ENCODE measurements around the gene RPL37A.

The RPL37A gene

GRCh38 chr2:216490061-216490460 is 8.6 kb upstream of the RPL37A start:
- no peak for DNase-seq (ENCODE audit: low read depth)

- DNase-seq (ENCODE audit: low read depth): no peak
Measured at GRCh38 chr2:216491793-216492596, 6.6 kb upstream of the RPL37A start.

- no peak for DNase-seq (ENCODE audit: low read depth)
Measured at GRCh38 chr2:216492597-216493333, 5.9 kb upstream of the RPL37A start.

DNA sequence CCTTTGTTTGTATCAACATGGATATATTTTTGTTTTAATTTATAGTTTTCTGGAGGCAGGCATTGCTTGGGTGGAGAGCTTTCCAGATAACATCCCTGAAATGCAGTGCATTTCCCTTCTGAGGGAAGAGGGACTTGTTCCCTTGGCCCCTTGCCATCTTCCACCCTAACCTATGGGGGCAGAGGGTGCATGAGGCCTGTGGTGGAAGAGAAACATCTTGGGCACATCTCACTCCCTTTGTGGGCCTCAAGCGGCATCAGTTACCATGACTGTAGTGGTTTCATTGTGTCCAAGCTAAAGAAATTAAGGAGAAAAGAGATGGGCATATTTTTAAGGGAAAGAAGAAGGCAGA is 5.3 kb upstream of the RPL37A start:
- no peak for DNase-seq (ENCODE audit: low read depth)

- DNase-seq (ENCODE audit: low read depth): no peak
Measured at GRCh38 chr2:216495656-216496055, 3.0 kb upstream of the RPL37A start.

- no peak for DNase-seq (ENCODE audit: low read depth)
Measured at GRCh38 chr2:216497382-216498069, 1.1 kb upstream of the RPL37A start.

GRCh38 chr2:216498070-216498378 is 620 bp upstream of the RPL37A start:
- DNase-seq (ENCODE audit: low read depth): no peak

DNA sequence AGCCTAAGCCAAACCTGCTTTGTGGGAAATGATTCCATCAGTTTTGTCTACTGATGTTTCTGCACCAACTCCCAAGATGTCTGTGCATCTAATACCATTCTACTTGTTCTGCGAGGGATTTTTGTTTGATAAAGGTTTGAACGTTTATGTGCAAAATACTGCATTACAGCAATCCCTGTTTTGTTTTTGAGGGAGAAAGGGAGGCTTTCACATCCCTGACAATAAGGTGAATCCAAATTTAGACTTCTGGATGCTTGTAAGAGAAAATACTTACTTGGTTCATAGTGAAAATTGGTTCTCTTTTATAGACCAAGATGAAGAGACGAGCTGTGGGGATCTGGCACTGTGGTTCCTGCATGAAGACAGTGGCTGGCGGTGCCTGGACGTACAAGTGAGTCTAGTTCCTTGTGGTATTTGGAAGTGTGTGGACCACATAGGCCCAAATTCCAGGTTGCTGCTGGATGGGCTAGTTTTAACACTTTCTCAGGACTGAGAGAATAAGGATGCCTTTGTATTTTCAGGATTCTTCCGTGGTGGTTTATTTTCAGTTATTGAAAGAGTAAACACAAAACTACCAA is 1.1 kb downstream of the RPL37A start:
- DNase-seq (ENCODE audit: low read depth): no peak

- no peak for DNase-seq (ENCODE audit: low read depth)
Measured at GRCh38 chr2:216500572-216500971, 1.9 kb downstream of the RPL37A start.

GRCh38 chr2:216501854-216502253 is 3.2 kb downstream of the RPL37A start:
- DNase-seq (ENCODE audit: low read depth): no peak

DNA sequence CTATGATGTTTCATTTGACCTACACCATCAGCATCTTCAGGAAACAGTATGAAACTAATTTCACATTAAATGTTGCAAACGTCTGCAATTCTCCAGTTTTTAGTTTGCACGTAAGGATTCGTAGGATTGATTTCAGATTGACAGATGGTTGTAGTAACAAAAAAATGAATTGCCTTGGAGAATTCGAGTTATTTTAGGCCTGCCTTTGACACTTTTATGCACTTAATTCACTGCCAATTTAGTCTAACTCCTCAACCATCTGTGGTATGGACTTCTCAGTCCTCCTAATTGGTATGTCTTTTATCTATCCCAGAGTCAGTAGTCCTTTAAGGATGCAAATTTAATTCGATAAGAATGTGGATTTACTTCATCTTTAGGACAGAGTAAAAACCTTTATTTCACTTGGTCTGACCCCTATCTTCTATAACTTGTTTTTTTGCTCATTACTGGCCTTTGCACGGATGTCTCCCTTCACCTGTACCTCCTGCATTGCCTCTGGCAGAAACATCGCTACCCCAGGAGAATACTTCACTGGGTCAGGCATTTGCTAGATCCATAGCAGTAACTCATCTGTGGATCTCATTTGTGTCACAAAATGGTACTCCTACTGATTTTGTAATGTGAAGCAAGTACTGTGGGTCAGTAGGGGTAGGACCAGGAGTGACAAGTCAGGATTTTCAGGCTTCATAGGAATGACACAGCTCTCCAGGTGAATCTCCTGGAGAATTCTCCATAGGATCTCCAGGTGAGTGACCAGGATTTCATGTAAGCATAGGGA is 3.9 kb downstream of the RPL37A start:
- no peak for DNase-seq (ENCODE audit: low read depth)

DNA sequence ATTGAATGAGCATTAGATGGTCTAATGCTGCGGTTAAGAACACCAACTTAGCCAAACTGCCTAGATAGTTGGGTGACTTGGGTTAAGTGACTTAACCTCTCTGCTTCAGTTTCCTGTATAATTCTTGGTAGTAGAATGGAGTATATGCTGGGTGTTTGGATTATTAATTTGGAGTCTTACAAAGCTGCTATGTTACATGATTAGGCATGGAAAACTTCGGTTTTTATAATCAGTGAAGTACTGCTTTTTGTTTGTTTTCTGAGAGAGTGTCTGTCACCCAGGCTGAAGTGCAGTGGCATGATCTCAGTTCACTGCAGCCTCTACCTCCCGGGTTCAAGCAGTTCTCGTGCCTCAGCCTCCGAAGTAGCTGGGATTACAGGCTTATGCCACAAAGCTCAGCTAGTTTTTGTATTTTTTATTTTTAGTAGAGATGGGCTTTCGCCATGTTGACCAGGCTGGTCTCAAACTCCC is 4.5 kb downstream of the RPL37A start:
- no peak for DNase-seq (ENCODE audit: low read depth)

- DNase-seq (ENCODE audit: low read depth): no peak
Measured at GRCh38 chr2:216503697-216504375, 5.2 kb downstream of the RPL37A start.

DNA sequence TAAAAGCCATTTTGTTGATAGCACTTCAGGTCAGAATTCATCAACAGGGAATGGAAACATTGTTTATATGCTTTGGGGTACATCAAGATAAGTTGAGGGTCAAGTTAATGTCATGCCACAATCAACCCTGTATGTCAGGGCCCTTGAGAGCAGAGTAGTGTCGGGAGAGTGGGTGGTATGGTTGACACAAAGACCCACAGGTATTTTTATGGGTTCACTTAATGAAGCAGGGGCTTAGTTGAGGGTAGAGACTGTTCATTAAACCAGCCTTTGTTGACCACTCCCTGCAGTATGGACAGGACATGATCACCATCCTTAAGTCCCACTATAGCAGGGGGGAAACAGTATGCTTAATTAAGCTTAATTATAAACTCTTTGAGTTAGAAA is 5.7 kb downstream of the RPL37A start:
- no peak for DNase-seq (ENCODE audit: low read depth)

DNA sequence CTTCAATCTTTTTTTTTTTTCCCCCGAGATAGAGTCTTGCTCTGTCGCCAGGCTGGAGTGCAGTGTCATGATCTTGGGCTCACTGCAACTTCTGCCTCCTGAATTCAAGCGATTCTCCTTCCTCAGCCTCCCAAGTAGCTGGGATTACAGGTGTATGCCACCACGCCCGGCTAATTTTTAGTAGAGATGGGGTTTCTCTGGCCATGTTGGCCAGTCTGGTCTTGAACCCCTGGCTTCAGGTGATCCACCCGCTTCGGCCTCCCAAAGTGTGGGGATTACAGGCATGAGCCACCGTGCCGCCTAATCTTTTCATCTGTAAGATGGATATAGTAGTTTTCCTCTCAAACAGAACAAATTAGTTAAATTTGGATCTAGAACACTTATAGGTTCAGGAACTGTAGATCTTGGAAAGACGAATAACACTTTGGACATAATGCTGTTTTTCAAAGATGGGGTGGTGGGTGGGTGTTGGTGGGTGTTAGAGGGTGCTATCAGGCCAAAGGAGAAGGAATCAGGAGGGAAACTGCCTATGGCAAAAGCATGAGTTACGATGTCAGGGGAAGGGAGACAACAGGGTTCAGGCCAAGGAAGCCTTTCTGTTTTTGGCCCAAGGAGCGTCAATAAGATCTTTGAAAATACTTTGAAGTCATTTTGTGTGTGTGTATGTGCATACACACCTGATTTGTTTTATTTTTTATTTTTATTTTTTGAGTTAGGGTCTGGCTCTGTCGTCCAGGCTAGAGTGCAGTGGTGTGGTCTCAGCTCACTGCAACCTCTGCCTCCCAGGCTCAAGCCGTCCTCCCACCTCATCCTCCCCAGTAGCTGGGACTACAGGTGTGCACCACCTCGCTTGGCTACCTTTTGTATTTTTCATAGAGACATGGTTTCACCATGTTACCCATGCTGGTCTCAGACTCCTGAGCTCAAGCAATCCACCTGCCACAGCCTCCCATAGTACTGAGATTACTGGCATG is 6.8 kb downstream of the RPL37A start:
- no peak for DNase-seq (ENCODE audit: low read depth)

- no peak for DNase-seq (ENCODE audit: low read depth)
Measured at GRCh38 chr2:216507220-216508160, 8.8 kb downstream of the RPL37A start.

GRCh38 chr2:216508229-216508628 is 9.6 kb downstream of the RPL37A start:
- no peak for DNase-seq (ENCODE audit: low read depth)

GRCh38 chr2:216516730-216517350 is 18.2 kb downstream of the RPL37A start:
- DNase-seq (ENCODE audit: low read depth): no peak
